HCT116 (cell line): ENCODE measurements around the gene PDYN. TPM values are rescaled to one million over a fixed set of nuclear protein-coding genes. Genes with fewer than 3 reads are reported as not detected.
"Not testable (repeated sequence)": the region's sequence is repeated elsewhere in the genome, so short reads cannot be mapped to it uniquely, and the experiment has no call there.

ENCODE experiments used
- ATAC-seq: fragments of 200-7000 bp; cut with Tn5 transposase; 2 replicates; pipeline ENCODE4 v1.9.1; 2020; ENCODE audit warnings: mild to moderate bottlenecking, moderate library complexity
- BruUV-seq: library from RNA; stranded (reverse); fragments of 400-500 nt; replicated peaks from 2 replicates; lab custom pipeline; 2021; lab: Mats Ljungman, UMichigan
- CTCF ChIA-PET: fragments of 300-600 bp; sonication (Branson Sonifier 250); formaldehyde crosslinking; loops from one replicate; lab custom pipeline; 2021; ENCODE audit warnings: antibody characterized with exemption; lab: Charles Lee
- POLR2A ChIA-PET: fragments of 300-600, 350-600 bp; sonication (Branson Sonifier 250); formaldehyde crosslinking; loops from one replicate; lab custom pipeline; 2021; ENCODE audit warnings: antibody characterized with exemption; lab: Charles Lee
- RAD21 ChIA-PET, 2 experiments: fragments of 300-600 bp; sonication (Branson Sonifier 250); formaldehyde crosslinking; loops; one replicate each; lab custom pipeline; 2023; ENCODE audit warnings: low total read pairs in 2 of 2; ENCODE audit not compliant: uncharacterized antibody in 2 of 2, unreplicated experiment in 2 of 2, low non-redundant PET in 1 of 2; lab: Charles Lee
- DNase-seq: peaks from one replicate; pipeline ENCODE4 v3.0.0-alpha.2; 2010; ENCODE audit warnings: low read depth, low spot score
- H2AFZ ChIP-seq: fragments of 200-600 bp; shearing (Covaris generic), sonication (generic); 2 replicates; pipeline ENCODE4 v1.6.1; 2017; ENCODE audit warnings: low read depth, mixed run types, mixed read lengths, antibody characterized with exemption, low read length; ENCODE audit not compliant: poor library complexity, severe bottlenecking
- H3K27ac ChIP-seq: 2 replicates; pipeline ENCODE4 v1.5.1; 2012; ENCODE audit warnings: low read depth, low read length
- H3K27me3 ChIP-seq: fragments of 200-600 bp; sonication (generic); 2 replicates; pipeline ENCODE4 v1.6.1; 2016; ENCODE audit warnings: mixed run types, low read length, mixed read lengths; ENCODE audit not compliant: insufficient read depth
- H3K36me3 ChIP-seq, 2 experiments: fragments of 200-500 bp in 1 of 2; fragments of 200-600 bp in 1 of 2; sonication (Bioruptor generic) in 1 of 2; sonication (generic) in 1 of 2; 2 replicates each; pipeline versions ENCODE4 v1.5.1 to v1.6.1; 2014 to 2016; ENCODE audit warnings: low read length in 2 of 2, inconsistent platforms in 1 of 2, mixed read lengths in 1 of 2, mixed run types in 1 of 2; ENCODE audit not compliant: insufficient read depth in 2 of 2, control insufficient read depth in 1 of 2
- H3K4me1 ChIP-seq, 2 experiments: fragments of 200-600 bp in 1 of 2; sonication (generic) in 1 of 2; 2 replicates each; pipeline versions ENCODE4 v1.5.1 to v1.6.1; 2012 to 2017; ENCODE audit warnings: low read length in 2 of 2, inconsistent platforms in 1 of 2, mild to moderate bottlenecking in 1 of 2, mixed read lengths in 1 of 2, mixed run types in 1 of 2, moderate library complexity in 1 of 2; ENCODE audit not compliant: insufficient read depth in 2 of 2, control insufficient read depth in 1 of 2
- H3K4me2 ChIP-seq: fragments of 200-600 bp; sonication (generic); 2 replicates; pipeline ENCODE4 v1.6.1; 2017; ENCODE audit warnings: mixed run types, low read length, mixed read lengths
- H3K4me3 ChIP-seq, 2 experiments: fragments of 200-600 bp in 1 of 2; sonication (generic) in 1 of 2; replicated peaks in 1 of 2; 2 replicates each; pipeline ENCODE4 v1.5.1; 2011 to 2016; ENCODE audit warnings: low read length in 2 of 2, control low read depth in 1 of 2, low read depth in 1 of 2, mild to moderate bottlenecking in 1 of 2, mixed read lengths in 1 of 2, mixed run types in 1 of 2
- H3K79me2 ChIP-seq: fragments of 200-600 bp; sonication (generic); 2 replicates; pipeline ENCODE4 v1.6.1; 2017; ENCODE audit warnings: mild to moderate bottlenecking, mixed run types, low read length, moderate library complexity, mixed read lengths; ENCODE audit not compliant: insufficient read depth
- H3K9ac ChIP-seq: fragments of 200-600 bp; sonication (generic); 2 replicates; pipeline ENCODE4 v1.6.1; 2016; ENCODE audit warnings: low read length, mixed read lengths
- H3K9me2 ChIP-seq: fragments of 200-600 bp; sonication (generic), shearing (Covaris generic); 2 replicates; pipeline ENCODE4 v1.6.1; 2017; ENCODE audit warnings: mixed run types, mild to moderate bottlenecking, moderate library complexity; ENCODE audit not compliant: insufficient read depth
- H3K9me3 ChIP-seq, 2 experiments: fragments of 200-500 bp in 1 of 2; fragments of 200-600 bp in 1 of 2; sonication (Bioruptor generic) in 1 of 2; sonication (generic) in 1 of 2; 2 replicates each; pipeline ENCODE4 v1.6.1; 2014 to 2017; ENCODE audit warnings: low read length in 2 of 2, mixed read lengths in 2 of 2, inconsistent platforms in 1 of 2, low read depth in 1 of 2, mild to moderate bottlenecking in 1 of 2, mixed run types in 1 of 2, moderate library complexity in 1 of 2; ENCODE audit not compliant: control insufficient read depth in 1 of 2, insufficient read depth in 1 of 2
- H4K20me1 ChIP-seq: fragments of 200-600 bp; sonication (generic), shearing (Covaris generic); 2 replicates; pipeline ENCODE4 v1.6.1; 2017; ENCODE audit warnings: mixed run types, mild to moderate bottlenecking, moderate library complexity; ENCODE audit not compliant: insufficient read depth
- CBX3 ChIP-seq: IDR thresholded peaks from 2 replicates; pipeline ENCODE4 v1.6.1; 2012; ENCODE audit warnings: low read depth
- CEBPB ChIP-seq: IDR thresholded peaks from 2 replicates; pipeline ENCODE4 v1.6.1; 2012; ENCODE audit warnings: low read depth
- EZH2 ChIP-seq: fragments of 200-600 bp; sonication (generic); IDR thresholded peaks from 2 replicates; pipeline ENCODE4 v1.6.1; 2017; ENCODE audit warnings: antibody characterized with exemption, mixed run types
- EZH2phosphoT487 ChIP-seq: fragments of 200-600 bp; IDR thresholded peaks from 2 replicates; pipeline ENCODE4 v1.6.1; 2018; ENCODE audit warnings: antibody characterized with exemption, borderline replicate concordance
- FOSL1 ChIP-seq: IDR thresholded peaks from 2 replicates; pipeline ENCODE4 v1.6.1; 2012; ENCODE audit warnings: low read depth
- MAX ChIP-seq: IDR thresholded peaks from 2 replicates; pipeline ENCODE4 v1.6.1; 2012
- POLR2A ChIP-seq: IDR thresholded peaks from 2 replicates; pipeline ENCODE4 v1.7.0; 2011; ENCODE audit warnings: borderline replicate concordance; ENCODE audit not compliant: insufficient read depth, insufficient read length; ENCODE audit errors: extremely low read depth
- POLR2AphosphoS5 ChIP-seq: IDR thresholded peaks from 2 replicates; pipeline ENCODE4 v1.6.1; 2011; ENCODE audit warnings: mild to moderate bottlenecking, low read depth, low read length, moderate library complexity
- SIN3A ChIP-seq: IDR thresholded peaks from 2 replicates; pipeline ENCODE4 v1.6.1; 2012; ENCODE audit warnings: low read depth
- SRF ChIP-seq: IDR thresholded peaks from 2 replicates; pipeline ENCODE4 v1.6.1; 2012; ENCODE audit warnings: low read depth
- TCF7L2 ChIP-seq: IDR thresholded peaks from 2 replicates; pipeline ENCODE4 v1.7.0; 2011; ENCODE audit warnings: borderline replicate concordance, inconsistent platforms; ENCODE audit not compliant: insufficient read depth, insufficient read length; ENCODE audit errors: extremely low read depth
- ZFX ChIP-seq: fragments of 450-650 bp; IDR thresholded peaks from 2 replicates; pipeline ENCODE4 v1.6.1; 2017
- intact Hi-C: fragments of 100-400 bp; cut with micrococcal nuclease; formaldehyde crosslinking; loops from 2 replicates; pipeline ENCODE4 v1.10.0; 2022
- total RNA-seq: library from RNA; stranded (reverse); gene quantifications from one replicate; pipeline ENCODE4 v1.2.1, GENCODE V29; 2021; ENCODE audit not compliant: unreplicated experiment
- TF ChIP-seq, protein P1 (sequence below): IDR thresholded peaks from 2 replicates; pipeline ENCODE4 v1.6.1; 2012

Gene PDYN
- total RNA-seq, 1 experiment from 2014 or later: not detected

GRCh38 chr20:2036357-2036756, 42.5 kb upstream of the PDYN start:
- H2AFZ ChIP-seq, H3K9ac ChIP-seq, H3K79me2 ChIP-seq, H3K4me2 ChIP-seq, H3K27ac ChIP-seq, H3K9me3 ChIP-seq, BruUV-seq, H3K4me3 ChIP-seq, intact Hi-C loops, H3K4me1 ChIP-seq, DNase-seq, ATAC-seq, H3K9me2 ChIP-seq, POLR2A ChIA-PET, CTCF ChIA-PET, H4K20me1 ChIP-seq, H3K36me3 ChIP-seq, RAD21 ChIA-PET: not testable (repeated sequence)
- H3K27me3 ChIP-seq: peaks cover 93% of the 10 kb centered on the region

DNA sequence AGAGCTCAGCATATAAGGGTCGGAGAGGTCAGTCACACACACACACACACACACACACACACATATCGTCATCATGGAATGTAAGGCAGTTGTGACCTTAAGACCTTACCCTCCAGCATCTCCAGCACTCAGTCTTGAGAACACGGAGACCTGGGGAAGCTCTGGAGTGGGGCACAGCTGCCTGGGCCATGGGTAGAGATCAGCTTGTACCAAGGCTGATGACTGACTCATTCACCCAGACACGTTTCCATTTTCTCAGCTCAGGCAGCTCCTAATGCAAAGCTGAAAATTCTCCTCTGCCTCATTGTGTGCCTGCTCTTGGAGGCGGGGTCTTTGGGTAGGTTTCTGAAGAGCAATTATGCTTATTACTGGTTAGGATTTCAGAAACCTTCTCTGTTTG, 38.3 kb upstream of the PDYN start:
- intact Hi-C loops: no loop called here
- TF ChIP-seq MAX: no peak
- TF ChIP-seq EZH2: no peak
- TF ChIP-seq FOSL1: no peak
- TF ChIP-seq POLR2A: no peak
- TF ChIP-seq ZFX: no peak
- no peak for TF ChIP-seq EZH2phosphoT487
- no peak for TF ChIP-seq CBX3
- no peak for TF ChIP-seq SRF
- TF ChIP-seq, protein P1, sequence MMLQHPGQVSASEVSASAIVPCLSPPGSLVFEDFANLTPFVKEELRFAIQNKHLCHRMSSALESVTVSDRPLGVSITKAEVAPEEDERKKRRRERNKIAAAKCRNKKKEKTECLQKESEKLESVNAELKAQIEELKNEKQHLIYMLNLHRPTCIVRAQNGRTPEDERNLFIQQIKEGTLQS: no peak
- TF ChIP-seq POLR2AphosphoS5: no peak
- TF ChIP-seq CEBPB: no peak
- TF ChIP-seq SIN3A: no peak
- no peak for TF ChIP-seq TCF7L2
- ChIA-PET POLR2A (no interaction called here), RAD21 (no interaction called here), CTCF (no interaction called here)
- Histone ChIP-seq H3K4me2 (no peak overlapping the region), H3K9me3 (no peaks in the 10 kb centered on the region), H3K4me3 (no peak overlapping the region), H3K79me2 (no peaks in the 10 kb centered on the region), H3K9me2 (no peaks in the 10 kb centered on the region), H3K36me3 (no peaks in the 10 kb centered on the region), H2AFZ (no peak overlapping the region), H4K20me1 (no peaks in the 10 kb centered on the region), H3K9ac (no peak overlapping the region), H3K27ac (no peak overlapping the region), H3K4me1 (no peaks in the 10 kb centered on the region), H3K27me3 (peaks cover 84% of the 10 kb centered on the region)
- DNase-seq (no peak), ATAC-seq (no peak)
- BruUV-seq: no TSS peak
